Kidney epithelial cell (primary cell): ENCODE data around the gene ZFP69. TPM values are rescaled to one million over a fixed set of nuclear protein-coding genes. Genes with fewer than 3 reads are reported as not detected.
A peak's percentile ranks its signal among the peaks of the same experiment; 100 is the strongest.

Experiments
- DNase-seq: peaks from one replicate; pipeline ENCODE4 v3.0.0-alpha.2; 2010; ENCODE audit warnings: low read depth
- H3K27me3 ChIP-seq: 2 replicates; pipeline ENCODE4 v1.6.0; 2011; ENCODE audit warnings: low read length; ENCODE audit not compliant: control insufficient read depth, insufficient read depth
- H3K36me3 ChIP-seq: 2 replicates; pipeline ENCODE4 v1.5.1; 2011; ENCODE audit warnings: low read length; ENCODE audit not compliant: control insufficient read depth, insufficient read depth
- H3K4me3 ChIP-seq: 2 replicates; pipeline ENCODE4 v1.5.1; 2011; ENCODE audit warnings: low read depth, mild to moderate bottlenecking, control low read depth, low read length
- CTCF ChIP-seq: IDR thresholded peaks from 2 replicates; pipeline ENCODE4 v1.5.1; 2011; ENCODE audit warnings: mild to moderate bottlenecking, moderate library complexity, low read length, control low read depth, inconsistent platforms; ENCODE audit not compliant: insufficient read depth, poor library complexity, severe bottlenecking
- total RNA-seq: library from RNA; depleted of rRNA; stranded (reverse); fragments of >200 nt; gene quantifications from 2 replicates; pipeline ENCODE4 v1.2.3, GENCODE V29; 2015

Gene ZFP69
- 4.1 and 4.3 TPM in 2 replicates for total RNA-seq

- no peaks in the 10 kb centered on the region for H3K36me3 ChIP-seq
- TF ChIP-seq CTCF, result no peak
- H3K4me3 ChIP-seq, result peak within 1 kb of the TSS; percentile 76
- no peaks in the 10 kb centered on the region for H3K27me3 ChIP-seq
- DNase-seq, result no peak
These were observed at the start of gene ZFP69 for GRCh38 chr1:40476924-40477677. ZFP69 (plus strand) TSS chr1:40477290; CDS start chr1:40479362, 2,072 bp downstream.

DNA sequence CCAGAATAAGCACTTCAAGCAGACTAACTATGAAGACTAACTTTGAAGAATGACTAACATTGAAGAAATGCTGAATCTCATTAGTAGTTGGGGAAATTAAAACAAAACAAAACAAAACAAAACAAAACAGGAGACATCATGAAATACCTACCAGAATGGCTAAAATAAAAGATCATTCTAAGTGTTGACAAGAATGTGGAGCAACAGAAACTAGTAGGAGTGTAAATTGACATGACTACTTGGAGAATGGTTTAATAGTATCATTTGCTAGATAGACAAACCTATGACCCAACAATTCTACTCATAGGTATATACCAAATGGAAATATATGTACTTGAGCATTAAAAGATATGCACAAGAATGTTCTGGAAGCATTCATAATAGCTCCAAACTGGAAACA is 45.7 kb upstream of the ZFP69 start:
- no peaks in the 10 kb centered on the region for H3K36me3 ChIP-seq
- no peaks in the 10 kb centered on the region for H3K27me3 ChIP-seq
- H3K4me3 ChIP-seq, result no peak overlapping the region
- DNase-seq, result no peak
- no peak for TF ChIP-seq CTCF

DNA sequence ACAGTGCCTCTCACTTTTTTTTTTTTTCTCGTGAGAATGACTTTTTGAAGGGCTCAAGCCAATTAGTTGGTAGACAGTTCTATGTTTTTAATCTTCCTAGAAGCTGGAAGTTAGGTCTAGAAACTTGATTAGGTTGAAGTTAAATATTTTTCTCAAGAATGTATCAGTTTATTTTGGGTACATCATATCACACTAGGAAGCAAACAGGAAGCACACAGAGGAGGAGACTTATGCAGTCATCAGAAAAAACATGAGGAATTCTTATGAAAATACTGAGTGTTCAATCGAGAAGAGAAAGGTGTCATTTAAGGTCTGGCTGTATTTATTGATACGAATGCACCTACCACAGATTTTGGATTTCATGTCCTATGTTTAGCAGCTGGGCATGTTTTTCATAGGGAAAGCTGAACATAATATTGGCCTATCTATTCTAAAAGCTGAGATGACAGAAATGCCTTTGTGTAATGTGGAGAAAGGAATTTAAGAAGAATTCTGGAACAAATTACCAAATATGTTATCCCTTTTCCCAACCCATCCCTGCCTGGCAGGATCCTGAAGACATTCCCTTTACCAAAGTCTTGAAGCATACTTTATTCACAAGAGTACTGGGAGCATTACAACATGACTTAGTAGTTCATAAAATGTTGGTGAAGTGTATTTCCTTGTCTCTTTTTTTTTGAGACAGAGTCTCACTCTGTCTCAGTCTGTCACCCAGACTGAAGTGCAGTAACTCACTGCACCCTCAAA is 44.3 kb upstream of the ZFP69 start:
- Histone ChIP-seq H3K4me3 (no peak overlapping the region), H3K27me3 (no peaks in the 10 kb centered on the region), H3K36me3 (no peaks in the 10 kb centered on the region)
- DNase-seq, result no peak
- TF ChIP-seq CTCF, result no peak

- DNase-seq, result no peak
- no peaks in the 10 kb centered on the region for H3K27me3 ChIP-seq
- TF ChIP-seq CTCF, result no peak
- H3K4me3 ChIP-seq, result no peak overlapping the region
- H3K36me3 ChIP-seq, result no peaks in the 10 kb centered on the region
These were observed 41.6 kb upstream of the ZFP69 start for GRCh38 chr1:40435471-40435870.

DNA sequence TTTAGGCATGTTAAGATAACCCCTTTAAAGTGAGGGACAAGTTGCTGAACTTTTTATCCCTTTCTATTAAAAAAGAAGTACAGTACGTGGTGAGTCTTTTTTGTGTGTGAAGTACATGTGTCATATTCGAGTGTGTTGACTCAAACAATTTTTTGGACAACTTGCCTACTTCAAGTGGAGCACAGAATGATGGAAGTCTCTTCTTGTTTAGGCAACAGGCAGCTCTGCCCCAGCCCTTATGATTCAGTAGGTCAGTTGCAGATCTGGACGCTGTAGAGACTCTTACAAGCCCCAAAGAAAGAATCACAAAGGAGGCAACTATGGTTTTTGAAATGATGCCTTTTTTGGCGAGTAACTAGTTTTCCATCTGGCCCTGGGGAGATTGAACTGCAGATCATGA is 41.2 kb upstream of the ZFP69 start:
- Histone ChIP-seq H3K36me3 (no peaks in the 10 kb centered on the region), H3K27me3 (no peaks in the 10 kb centered on the region), H3K4me3 (no peak overlapping the region)
- no peak for DNase-seq
- no peak for TF ChIP-seq CTCF
